Keratinocyte (primary cell): ENCODE data around the gene LRRC27.

ENCODE experiments used
- CTCF ChIP-seq, 3 experiments: IDR thresholded peaks in 1 of 3; conservative IDR thresholded peaks in 1 of 3; optimal IDR thresholded peaks in 1 of 3; 2 replicates in 2 of 3; 3 replicates in 1 of 3; pipeline versions ENCODE3 to v1.5.1; 2011; ENCODE audit warnings: low read length in 3 of 3, mild to moderate bottlenecking in 3 of 3, moderate library complexity in 2 of 3, control low read depth in 1 of 3, inconsistent platforms in 1 of 3; ENCODE audit not compliant: insufficient read depth in 2 of 3; ENCODE audit errors: extremely low read depth in 1 of 3
- EZH2 ChIP-seq: IDR thresholded peaks from one replicate; pipeline ENCODE4 v1.6.1; 2012; ENCODE audit warnings: inconsistent platforms, mild to moderate bottlenecking, low read length, moderate library complexity

- no peak for TF ChIP-seq CTCF (optimal IDR thresholded peaks at IDR 0.05 in 1 of 3, IDR thresholded peaks at IDR 0.05 in 1 of 3, conservative IDR thresholded peaks at IDR 0.05 in 1 of 3; ENCODE audit: extremely low read depth in 1 of 3, insufficient read depth in 2 of 3, low read length in 3 of 3)
- no peak for TF ChIP-seq EZH2
Measured at GRCh38 chr10:132381741-132382140, 49.7 kb downstream of the LRRC27 start.
